GM19372 (cell line): Measurements from ENCODE around the gene RIMBP2.

ENCODE experiments used
- ATAC-seq: cut with Tn5 transposase; IDR thresholded peaks from one replicate; pipeline ENCODE4 v1.9.1; 2021; ENCODE audit warnings: mild to moderate bottlenecking, low read depth, moderate library complexity; ENCODE audit not compliant: unreplicated experiment

The RIMBP2 gene

DNA sequence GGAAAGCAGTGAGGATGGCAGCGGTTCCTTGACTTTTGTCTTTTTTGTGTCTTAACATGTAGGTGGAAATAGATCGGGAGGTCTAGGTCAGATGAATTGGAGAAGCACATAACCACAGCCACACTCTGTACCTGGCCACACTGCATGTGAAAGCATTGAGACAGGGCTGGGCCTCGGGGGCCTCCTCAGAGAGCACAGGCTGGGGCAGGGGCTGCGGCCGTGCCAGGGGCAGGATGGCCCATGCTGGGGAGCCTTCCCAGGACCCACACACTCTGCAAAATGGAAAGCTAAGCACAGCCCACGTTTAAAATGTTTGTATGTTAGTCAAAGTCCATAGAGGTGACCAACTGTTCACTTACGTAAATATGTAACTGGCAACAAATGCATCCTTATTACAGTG, 301.7 kb downstream of the RIMBP2 start:
- ATAC-seq, result no peak

DNA sequence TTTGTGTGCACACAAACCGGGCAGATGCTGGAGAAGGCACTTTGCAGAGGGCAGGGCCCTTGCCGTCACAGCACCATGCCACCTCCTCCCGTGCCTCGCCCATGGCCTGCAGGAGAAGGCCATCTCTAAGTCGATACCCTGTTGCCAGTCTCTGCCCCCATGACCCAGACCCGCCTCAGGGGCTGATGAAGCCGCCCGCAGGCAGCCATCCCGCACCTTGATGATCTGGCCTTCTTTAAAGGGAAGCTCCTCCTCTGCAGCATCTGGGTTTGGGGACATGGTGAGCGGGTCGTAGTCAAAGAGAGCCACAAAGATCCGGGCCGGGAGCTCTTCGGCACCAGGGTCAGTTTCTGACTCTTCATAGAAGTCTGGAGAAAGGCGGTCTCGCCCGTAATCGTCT, 302.2 kb downstream of the RIMBP2 start:
- no peak for ATAC-seq

DNA sequence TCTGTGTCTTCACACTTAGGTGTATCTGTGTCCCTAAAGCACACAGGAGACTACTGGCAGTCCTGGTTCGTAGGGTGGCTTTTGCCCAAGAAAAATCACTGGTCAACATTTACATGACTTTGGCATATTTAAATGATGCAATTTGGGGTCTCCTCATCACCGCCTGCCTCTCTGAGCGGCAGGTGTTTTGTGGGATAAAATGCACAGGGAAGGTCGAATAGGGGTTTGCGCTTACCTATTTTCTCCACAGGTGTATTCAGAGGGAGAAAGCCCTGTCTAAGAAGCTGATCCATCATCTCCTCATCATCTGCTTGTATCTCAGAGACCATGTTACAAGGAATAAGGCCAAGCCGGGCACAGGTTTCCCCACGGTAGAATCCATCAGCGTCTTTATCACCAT, 303.7 kb downstream of the RIMBP2 start:
- no peak for ATAC-seq

DNA sequence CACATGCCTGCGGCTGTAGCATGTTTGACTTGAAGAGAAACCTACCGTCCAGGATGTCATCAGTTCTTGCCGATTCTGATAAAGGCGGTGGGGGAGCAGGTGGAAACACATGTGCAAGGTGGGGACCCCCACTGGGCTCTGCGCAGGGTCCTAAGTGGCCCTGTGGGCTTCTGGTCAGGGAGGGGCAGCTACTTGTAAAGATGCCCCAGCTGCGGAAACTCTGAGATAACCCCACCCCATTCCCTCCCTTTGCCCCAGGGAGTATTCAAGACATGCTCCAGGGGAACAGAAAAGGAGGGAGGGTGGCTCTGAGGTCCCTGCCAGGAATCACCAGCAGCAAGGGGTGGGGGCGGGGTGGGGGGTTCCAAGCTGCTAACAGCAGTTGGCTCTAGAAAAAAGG, 310.8 kb downstream of the RIMBP2 start:
- no peak for ATAC-seq

DNA sequence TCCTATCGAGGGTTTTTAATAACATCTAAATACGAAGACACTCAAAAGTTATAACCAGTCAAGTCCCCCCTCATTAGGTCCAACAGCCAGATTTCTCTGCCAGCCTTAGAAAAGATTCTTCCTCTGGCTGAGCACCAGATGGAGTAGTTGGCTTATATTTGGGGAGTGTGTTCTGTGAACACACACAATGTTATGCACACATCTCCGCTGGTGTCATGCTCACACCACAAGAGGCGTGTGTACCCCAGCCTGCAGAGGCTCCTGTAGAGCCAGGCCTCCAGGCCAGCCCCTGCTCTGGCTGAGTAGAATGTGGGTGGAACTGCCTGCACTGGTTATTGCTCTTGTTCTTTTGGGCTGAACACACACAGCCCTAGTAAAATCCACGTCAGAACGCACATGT, 314.4 kb downstream of the RIMBP2 start:
- no peak for ATAC-seq

DNA sequence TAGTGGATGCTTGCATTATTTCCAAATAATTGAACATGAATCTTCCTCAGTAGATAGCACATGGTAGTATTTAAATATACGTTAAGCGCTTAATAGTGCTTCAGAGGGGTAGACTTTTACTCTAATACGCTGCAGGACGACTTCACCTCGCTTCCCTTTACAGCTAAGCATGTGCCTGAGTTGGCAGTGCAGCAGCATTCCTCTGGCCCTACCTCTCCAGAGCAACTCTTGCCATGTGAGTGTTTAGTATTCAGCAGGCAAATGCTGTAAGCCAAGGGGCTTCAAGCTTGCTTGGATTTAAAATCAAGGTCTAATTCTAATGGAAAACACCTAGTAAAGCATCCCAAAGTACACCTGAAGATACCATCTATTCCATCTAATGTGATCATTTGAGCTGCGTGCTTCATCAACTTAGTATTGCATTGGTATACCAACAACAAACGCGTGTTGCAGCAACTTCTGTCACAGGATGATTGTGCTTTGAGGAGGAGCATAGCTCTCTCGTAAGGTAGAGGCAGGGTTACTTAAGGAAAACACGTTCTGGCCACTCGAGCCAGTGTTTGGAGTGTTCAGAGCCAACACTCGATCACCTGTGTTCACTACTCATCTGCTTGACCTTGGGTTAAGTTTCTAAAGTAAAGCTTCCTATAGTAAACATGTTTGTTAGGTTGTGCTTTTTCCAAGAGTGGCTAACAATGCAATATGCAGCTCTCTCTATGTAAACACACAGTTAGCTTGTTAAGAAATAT, 317.8 kb downstream of the RIMBP2 start:
- no peak for ATAC-seq

DNA sequence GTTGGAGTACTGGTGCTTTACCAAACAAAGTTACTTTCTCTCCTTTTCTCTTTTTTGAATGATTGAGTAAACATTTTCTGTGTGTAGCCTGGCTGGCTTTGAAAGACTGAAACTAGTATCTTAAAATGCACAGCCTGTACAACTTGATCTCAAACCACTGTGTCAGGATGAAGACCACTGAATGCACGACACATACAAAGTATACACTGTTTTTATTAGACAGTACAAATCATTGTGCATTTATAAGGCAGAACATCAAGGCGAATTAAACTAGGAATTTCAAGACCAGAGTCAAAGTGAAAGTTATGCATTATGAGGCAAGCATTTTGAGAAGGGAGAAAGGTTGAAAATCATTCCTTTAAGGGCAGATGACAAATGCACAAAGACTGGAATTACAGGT, 319.4 kb downstream of the RIMBP2 start:
- no peak for ATAC-seq

DNA sequence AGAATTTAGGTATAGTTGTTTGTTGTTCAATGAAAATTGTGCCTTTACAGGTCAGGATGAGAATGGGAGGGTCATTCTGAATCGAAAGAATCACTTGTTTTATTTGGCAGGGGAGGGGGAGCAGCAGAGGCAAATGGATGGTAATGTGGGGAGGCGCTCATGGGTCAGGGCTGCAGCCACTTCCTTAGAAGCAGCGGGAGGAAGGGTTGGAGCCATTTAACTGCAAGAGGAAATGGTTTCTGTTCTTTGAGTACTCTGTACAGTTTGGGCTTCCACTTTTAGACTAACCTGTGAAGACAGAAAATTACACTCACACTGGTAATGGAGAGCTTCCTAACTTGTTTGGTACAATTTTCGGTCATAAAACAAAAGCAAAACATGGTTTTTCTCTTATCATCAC, 321.2 kb downstream of the RIMBP2 start:
- ATAC-seq, result no peak

DNA sequence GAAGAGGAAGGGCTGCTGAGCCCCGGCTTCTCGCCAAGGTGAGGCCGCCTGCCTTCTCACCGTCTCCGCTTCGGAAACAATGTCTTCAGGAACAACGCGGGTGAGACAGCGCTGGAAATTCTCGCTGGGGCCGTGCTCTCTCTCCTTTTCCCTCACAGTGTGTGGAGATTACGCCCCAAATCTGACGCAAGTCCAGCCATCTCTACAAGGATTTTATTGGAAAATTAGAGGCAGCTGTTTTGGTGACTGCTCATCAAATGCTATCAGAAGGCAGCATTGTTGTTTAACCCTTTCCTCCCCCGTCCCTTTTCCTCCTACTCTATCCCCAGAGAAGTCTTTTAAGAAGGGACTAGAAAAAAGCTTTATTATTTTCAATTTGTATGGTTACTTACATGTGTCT, 324.9 kb downstream of the RIMBP2 start:
- no peak for ATAC-seq

DNA sequence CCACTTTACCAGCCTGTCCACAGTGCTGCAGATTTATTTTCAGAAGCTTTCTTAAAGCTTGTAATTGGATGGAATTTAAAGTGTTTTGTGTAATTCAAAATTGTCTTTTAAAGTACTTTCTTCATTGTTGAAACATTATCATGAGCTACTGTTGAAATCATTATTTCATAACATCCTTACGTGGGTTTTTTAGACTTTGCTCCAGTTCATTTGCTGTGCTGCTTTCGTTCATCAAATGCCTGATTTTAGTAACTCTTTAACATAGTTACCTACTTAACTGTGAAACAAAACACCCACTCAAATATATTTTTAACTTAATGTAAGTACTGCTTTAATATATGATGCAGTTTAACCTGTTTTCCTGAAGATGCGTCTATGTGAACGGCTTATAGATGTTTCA, 330.9 kb downstream of the RIMBP2 start:
- ATAC-seq, result no peak

DNA sequence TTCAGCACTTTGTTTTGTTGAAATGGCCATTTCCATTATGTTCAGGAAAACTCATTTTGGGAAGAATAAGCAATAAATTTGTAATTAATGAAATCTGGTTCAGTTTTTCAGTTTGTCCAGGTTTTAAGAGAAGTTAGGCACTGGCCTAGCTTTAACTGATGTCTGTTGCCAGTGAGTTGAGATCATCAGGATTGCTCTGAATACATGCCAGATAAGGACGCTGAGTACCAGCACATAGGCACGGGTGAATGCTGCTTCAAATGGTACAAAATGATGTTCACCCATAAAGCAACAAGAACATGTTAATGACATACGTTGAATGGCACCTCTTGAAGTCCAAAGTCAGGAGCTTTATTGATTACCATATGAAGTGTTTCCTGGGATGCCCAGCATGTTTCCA, 331.9 kb downstream of the RIMBP2 start:
- ATAC-seq, result no peak

DNA sequence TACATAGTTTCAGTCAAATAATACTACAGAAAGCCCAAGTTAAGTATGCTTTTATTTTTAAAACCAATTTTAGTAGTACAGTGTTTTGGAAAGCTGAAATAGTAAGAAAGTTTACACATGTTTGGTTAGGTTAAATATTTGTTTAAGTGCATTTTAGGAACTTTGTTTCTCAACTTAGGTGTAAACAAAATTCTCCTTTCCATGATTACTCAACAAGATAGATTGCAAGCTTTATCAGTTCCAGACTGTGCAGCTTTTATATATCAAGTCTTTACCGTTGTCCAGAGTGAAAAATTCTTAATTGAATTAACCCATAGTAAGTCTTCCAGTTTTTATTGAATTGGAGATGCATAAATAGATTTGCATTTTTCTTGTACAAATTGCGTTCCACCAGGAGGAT, 333.3 kb downstream of the RIMBP2 start:
- ATAC-seq, result no peak

DNA sequence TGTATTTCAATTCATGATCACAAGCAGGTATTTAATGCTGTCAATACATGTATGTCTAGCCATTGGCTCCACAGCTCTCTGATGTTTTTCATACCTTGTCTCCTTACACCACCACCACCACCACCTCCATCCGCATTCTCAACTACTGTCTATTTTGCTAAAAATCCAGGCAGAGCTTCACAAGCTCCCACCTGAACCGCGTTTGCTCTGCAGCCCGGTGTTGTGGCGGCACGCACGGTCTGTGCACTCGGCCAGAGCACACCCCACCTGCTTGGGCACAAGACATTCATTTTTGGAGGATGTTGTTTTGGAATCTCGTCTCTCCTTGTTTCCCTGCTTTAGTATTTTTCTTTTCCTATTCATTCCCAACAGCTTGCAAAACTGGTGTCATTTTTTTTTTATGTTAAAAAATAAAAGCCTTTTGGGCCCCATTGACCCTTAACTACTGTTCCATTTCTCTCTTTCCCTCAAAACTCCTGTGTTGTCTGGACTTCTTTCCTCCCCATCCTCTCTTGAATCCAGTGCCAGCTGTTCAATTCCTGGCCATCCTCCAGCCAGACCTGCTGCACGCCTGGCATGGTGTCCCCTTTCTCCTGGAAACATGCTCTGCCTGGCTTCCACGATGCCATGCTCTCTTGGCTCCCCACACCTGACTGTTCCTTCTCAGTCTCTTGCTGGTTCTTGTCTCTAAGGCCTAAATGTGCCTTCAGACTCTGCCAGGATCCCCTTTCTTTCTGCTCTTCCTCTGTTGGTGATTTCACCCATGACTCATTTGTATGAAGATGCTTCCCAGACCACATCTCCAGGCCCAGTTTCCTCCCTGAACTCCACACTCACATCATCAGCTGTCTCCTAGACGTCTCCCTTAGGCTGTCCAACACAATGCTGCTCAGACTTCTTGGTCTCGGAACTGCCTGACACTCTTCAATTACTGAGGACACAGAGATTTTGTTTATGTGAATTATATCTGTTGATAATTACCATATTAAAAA, 340.5 kb downstream of the RIMBP2 start:
- ATAC-seq, result no peak

DNA sequence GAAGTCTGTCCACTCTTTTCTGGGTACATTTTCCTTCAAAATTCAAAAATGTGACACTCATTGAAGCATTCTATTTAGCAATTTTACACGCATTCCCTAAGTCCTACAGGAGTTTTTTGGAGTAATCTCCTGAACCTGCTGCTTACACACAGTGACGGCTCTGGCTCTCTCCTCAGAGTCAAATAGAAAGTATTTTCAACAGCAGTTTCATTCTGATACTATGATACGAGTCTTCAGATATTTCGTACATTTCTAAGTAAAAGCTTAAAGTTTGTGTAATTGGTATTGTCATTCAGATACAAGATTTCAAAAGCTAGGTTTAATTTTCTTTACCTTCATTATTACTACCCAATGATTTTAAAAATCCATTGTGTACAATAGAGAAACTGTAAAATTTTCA, 342.0 kb downstream of the RIMBP2 start:
- no peak for ATAC-seq

DNA sequence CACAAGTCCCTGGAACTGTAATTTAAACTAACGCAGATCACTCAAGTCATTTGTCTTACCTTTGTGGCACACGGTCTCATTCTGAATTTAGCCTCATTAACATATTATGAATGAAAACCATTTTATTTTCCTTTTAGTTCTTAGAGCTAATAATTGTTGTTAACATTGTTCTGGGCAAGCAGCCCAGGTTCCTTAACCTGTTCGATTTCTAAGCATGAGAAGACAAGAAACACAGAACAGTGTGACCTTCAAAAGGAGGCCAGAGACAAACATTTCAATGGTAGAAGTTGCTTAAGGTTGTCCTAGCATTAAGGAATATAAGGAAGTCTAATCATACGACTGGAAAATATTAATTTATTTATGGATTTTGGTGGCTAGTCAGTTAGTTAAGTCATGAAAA, 343.2 kb downstream of the RIMBP2 start:
- no peak for ATAC-seq

DNA sequence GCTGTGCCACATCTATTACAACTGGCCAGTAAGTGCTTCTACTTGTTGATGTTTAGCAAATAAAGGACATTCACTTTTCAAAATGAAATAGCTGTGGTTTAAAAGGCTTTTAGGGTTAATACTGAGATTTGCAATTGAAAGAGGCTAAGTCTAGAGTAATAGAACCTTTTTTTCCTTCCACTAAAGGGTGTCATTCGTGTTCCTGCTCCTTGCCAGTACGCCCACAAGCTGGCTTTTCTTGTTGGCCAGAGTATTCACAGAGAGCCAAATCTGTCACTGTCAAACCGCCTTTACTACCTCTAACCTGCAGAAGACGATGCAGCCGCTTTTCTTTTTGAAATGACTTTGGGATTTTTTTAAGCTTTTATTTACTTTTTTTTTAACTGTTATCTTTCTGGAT, 344.8 kb downstream of the RIMBP2 start:
- no peak for ATAC-seq

DNA sequence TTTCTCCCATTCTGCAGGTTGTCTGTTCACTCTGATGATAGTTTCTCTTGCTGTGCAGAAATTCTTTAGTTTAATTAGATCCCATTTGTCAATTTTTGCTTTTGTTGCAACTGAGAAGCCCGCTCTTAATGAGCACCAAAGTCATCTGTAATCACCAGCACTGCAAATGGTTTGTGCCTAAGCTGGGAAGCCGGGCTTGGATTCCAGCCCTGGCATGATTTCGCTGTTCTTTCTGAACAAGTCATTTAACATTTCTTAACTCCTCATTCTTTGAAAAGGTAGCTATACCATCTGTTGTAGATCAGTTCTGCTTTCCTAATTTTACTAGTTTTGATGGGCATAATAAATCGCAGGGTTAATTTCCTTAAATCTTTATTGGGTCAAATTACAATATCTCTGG, 346.3 kb downstream of the RIMBP2 start:
- ATAC-seq, result no peak

DNA sequence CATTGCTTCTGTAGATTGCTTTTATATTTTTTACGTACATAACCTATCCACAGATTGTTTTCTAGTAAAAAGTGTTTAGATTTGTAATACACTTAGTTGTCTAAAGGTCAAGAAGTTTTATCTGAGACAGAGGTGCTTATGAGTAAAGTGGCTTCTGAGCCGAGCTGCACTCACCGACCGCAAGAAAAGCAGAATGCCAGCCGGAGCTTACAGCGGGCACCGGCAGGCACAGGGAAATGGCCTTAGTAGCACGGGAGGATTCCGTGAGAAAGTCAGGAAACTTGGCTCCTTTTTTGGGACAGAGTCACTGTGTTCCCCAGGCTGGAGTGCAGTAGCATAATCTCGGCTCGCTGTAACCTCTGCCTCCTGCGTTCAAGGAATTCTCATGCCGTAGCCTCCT, 348.6 kb downstream of the RIMBP2 start:
- no peak for ATAC-seq

DNA sequence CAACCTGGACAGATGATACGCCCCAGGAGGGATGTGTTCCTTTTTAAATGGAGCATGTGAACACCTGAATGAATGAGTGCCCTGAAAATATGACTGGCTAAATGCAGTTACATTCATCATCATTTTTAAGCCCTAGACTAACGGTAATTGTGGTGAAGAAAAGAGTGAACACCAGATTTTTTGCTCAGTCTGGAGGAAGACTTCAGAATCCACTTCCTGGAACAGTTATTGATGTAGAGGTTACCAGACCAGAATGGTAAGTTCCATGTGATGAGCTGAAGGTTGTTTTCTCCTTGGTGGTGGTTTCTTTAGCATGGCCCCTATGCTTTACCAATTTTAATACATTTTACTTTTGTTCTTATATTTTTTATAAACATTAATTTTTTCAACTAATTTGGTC, 349.1 kb downstream of the RIMBP2 start:
- ATAC-seq, result no peak

DNA sequence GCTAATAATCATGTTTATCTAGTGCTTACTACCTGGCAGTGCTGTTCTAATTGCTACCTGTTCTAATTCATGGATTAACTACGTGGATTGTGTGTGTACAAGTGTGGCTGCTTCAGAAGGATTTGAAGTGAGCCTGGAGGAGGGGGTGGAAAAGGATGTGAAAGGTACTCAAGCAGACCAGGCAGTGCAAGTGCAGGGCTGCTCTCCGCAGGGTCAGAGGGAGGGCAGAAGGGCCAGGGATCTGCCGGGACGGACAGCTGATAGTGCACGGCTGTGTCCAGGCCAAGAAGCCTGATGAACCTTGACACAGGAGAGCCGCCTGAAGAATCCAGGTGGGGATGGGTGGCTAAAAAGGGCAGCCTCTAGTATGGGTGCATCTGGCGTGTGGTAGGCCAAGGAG, 349.9 kb downstream of the RIMBP2 start:
- no peak for ATAC-seq

DNA sequence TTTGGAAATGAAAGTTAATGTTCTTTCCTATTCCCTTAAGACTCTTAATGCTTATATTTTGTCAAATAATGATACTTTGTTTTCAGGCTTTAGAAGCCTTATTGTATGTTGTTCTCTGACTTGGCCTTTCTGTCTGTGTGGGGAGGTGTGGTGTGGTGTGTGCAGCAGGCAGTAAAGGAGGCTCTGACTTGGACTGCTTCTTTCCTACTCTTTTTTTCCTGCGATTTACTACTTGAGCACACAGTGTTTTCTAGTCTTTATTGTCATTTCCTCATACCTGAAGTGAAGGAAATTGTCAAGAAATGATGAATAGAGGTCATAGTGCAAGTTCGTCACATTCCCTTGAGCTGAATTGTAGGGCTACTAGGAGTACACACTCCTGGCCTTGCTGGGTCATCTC, 351.5 kb downstream of the RIMBP2 start:
- no peak for ATAC-seq

DNA sequence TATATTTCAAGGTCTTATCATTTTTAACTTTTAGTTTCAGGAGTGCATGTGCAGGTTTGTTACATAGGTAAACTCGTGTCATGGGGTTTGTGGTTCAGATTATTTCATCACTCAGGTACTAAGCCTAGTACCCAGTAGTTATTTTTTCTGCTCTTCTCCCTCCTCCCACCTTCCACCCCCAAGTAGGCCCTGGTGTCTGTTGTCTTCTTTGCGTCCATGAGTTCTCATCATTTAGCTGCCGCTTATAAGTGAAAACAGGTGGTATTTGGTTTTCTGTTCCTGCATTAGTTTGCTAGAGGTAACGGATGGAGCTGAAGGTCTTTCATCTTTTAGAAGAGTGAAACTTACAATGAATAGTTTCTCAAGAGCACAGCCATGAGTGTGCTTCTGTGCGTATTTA, 354.0 kb downstream of the RIMBP2 start:
- no peak for ATAC-seq
